ENCODE data around the gene RPS19BP1. TPM values are rescaled to one million over a fixed set of nuclear protein-coding genes. Genes with fewer than 3 reads are reported as not detected.

RPS19BP1 gene
- polyA plus RNA-seq, 12 donors: 33.3 to 76.7 (median 47.9) TPM; not detected in 1

DNA sequence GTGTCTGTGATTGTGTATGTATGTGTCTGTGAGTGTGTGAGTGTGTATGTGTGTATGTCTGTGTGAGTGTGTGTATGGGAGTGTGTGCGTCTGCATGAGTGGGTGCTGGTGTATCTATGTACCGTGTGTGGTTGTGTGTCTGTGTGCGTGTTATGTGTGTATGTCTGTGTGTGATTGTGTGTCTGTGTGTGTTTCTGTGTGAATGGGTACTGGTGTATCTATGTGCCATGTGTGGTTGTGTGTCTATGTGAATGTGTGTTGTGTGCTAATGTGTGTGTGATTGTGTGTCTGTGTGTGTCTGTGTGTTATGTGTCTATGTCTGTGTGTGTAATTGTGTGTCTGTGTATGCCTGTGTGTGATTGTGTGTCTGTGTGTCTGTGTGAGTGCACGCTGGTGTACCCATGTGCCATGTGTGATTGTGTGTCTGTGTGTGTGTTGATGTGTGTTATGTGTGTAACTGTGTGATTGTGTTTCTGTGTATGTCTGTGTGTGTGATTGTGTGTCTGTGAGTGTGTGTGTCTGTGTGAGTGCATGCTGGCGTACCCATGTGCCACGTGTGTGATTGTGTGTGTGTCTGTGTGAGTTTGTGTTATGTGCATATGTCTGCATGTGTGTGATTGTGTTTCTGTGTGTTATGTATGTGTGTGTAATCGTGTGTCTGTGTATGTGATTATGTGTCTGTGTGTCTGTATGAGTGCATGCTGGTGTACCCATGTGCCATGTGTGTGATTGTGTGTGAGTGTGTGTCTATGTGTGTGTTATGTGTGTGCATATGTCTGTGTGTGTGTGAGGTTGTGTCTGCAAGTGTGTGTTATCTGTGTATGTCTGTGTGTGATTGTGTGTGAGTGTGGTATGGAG, 31.3 kb upstream of the RPS19BP1 start:
- no peak for DNase-seq

DNA sequence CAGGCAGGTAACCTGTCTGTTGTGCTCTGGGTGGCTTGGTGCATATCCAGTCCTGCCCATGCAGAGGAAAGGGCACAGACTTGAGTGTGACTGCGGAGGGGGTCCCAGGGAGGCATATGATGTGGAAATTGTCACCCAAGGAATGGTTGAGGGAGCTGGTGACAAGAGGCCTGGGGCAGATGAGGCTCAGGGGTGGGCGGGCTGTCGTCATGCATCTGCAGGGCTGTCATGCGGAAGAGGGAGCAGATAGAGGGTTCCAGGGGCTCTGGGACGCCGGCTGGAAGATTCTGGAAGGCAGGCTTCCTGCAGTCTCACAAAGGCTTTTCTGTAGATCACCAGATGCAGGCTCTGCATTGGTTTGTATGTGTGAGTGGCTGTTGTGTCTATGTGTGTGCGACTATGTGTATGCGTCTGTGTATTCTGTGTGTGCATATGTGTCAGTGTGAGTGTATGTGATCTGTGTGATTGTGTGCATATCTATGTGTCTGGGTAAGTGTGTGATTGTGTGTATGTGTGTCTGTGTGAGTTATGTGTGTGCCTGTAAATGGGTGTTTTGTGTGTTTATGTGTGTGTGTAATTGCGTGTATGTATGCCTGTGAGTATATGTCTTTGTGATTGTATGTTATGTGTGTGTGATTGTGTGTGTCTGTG, 30.4 kb upstream of the RPS19BP1 start:
- DNase-seq: no peak

DNA sequence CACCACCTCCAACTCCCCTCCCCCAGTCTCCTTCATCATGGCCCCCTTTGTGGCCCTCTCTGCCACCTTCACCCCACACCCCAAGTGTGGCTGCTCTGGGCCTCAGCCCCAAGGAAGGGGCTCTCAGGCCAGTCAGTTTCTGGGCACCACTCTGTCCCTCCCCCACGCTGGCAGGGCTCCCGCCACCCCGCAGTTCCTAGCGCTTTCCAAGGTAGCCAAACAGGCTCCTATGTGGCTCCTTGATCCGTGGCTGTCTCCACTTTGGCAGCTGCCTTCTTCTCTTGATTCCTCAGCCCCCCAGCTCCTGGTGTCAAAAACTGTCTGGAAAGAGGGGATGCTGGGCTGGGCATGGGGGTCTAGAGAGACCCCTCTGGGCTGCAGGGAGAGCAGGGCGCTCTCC, 27.6 kb upstream of the RPS19BP1 start:
- DNase-seq: no peak

DNA sequence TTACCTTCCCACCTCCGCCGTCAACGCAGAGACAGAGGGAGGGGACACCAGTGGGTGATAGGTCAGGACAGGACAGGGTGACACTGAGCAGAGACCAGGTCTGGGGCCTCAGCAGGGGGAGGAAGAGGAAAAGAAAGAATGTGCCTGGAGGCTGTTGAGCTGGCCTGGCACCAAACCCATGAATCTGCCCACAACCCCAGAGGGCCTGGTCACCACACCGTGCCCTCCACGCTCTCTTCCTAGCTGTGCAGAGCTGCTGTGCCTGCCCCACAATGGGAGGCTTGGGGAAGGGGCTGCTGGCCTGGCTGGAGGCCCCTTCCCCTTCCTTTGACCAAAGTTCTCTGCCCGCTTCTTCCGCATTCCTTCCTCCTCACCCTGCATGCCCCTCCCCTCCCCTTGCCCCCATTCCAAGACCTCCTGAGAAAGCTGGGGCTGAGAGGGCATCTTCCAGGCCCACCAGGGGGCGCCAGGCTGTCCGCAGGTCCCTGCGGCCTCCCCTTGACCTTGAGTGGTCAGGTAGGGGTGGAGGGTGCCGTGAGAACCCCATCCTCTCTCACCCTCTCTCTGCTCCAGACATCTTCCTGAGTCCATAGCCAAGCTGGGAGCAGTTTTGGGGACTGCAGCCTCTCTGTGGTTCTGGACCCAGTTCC, 27.0 kb upstream of the RPS19BP1 start:
- no peak for DNase-seq

DNA sequence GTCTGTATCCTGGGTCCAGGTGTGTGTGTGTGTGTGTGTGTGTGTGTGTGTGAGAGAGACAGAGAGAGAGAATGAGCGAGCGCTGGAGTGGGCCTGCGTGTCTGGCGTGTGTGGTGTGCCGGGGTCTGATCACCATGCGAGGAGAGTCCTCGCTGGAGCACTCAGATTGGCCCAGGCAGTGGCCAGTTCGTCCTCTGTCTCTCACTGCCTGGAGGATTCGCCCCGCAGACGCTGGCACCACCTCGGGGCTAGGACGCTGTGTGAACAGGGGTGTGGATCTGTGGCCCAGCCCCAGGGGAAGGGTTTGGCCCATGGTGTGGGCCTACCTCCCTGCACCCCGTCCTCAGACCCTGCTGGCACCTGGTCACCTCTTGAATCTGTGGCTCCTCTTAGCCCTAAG, 26.4 kb upstream of the RPS19BP1 start:
- no peak for DNase-seq

DNA sequence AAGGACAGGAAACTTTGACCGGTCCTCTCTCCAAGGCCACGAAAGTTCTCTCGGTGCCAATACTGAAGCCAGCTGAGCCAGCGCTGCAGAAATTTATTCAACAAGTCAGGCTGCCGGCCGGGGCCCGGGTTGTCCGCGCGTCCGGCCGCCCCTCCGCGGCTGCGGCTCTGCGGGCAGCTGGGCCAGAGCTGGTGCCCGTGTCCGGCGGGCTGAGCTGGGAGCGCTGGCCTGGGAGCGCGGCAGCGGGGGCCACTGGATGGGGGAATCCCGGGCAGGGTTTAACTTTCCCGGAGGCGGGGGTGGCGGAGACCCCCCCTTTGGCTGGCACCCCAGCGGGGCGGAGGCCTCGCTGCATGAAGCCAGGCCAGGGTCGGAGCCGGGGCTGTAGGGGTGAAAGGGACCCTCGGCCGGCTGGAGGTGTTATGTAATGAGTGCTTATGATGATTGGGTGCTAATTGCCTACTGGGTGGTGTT, 25.7 kb upstream of the RPS19BP1 start:
- no peak for DNase-seq

DNA sequence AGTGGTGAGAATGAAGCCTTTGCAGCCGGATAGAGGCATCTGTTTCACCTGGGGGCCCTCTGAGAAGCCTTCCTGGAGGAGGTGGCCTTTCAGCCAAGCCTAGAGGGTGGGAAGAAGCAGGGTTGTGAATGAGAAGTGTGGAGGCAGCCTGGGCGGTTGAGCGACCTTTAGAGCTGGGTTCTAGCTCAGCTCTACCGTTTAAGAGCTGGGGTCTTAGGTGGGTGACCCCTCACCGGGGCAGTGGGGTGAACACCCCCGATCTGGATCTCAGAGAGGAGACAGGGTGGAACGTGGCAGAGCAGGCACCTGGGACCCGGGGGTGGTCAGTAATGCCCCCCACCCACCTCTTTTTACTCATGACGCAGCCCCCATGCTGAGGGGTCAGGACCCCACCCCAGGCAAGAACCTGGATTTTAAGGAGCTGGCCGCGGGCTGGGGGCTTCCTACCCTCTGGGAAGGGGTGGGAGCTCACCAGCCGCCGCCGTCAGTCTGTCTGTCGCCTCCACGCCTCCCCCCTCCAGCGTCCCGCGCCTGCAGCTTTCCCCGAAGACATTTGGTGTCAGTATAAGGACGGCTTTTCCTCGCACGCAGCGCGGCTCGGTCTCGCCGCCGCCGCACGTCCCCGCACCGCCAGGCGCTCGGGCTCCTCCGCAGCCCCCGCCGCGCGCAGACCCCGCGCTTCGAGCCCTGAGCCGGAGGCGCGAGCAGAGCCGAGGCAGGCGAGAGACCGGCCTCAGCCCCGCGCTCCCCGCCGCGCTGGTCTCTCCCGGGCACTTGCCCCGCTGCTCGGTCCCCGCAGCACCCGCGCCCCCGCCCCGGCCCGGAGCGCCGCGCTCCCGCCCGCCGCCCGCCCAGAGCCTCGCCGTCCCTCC, 24.7 kb upstream of the RPS19BP1 start:
- DNase-seq: no peak

DNA sequence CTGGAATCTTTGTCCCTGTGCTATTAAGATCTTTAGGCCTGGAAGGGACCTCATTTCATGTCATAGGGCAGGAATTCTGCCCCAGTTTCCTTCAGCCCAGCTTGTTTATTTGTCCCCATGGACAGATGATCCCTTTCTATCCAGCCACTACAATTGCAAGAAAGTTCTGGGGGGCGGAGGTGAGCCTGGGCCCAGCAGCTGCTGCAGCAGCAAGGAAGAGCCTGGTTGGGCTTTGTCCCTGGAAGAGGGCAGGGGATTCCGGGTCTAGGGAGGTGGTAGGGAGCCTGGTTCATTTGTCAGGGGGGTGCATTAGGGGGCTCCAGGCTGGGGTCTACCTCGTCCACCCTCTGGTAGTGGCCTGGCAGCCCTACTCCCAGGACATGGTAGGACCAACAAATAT, 21.6 kb upstream of the RPS19BP1 start:
- no peak for DNase-seq

DNA sequence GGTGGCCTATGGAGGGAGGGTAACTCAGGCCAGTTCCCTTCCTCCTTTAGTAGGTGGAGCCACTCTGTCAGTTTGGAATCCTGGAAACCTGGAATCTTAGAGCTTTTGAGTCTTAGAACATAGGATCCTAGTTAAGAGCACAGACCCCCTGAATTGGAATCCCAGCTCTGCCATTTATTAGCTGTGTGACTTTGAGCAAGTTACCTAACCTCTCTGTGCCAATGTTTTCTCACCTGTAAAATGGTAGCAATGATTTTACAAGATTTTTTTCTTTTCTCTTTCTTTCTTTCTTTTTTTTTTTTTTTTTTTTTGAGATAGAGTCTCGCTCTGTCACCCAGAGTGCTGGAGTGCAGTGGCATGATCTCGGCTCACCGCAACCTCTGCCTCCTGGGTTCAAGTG, 20.9 kb upstream of the RPS19BP1 start:
- DNase-seq: no peak

DNA sequence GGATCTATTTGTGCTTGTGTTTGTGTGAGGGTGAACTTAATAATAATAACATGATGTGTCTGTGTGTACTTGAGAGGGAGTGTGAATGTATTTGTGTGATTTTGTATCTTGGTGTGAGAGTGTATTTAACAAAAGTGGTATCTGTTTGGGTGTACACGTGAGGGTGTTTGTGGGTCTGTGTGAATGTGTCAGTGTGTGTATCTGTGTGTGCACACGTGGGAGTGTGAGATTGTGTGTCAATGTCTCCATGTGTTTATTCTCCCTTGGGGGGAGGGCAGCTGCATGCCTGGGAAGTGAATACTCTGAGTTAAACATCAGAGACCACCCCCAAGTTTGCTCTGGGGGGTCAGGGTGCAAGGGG, 15.0 kb upstream of the RPS19BP1 start:
- DNase-seq: no peak

DNA sequence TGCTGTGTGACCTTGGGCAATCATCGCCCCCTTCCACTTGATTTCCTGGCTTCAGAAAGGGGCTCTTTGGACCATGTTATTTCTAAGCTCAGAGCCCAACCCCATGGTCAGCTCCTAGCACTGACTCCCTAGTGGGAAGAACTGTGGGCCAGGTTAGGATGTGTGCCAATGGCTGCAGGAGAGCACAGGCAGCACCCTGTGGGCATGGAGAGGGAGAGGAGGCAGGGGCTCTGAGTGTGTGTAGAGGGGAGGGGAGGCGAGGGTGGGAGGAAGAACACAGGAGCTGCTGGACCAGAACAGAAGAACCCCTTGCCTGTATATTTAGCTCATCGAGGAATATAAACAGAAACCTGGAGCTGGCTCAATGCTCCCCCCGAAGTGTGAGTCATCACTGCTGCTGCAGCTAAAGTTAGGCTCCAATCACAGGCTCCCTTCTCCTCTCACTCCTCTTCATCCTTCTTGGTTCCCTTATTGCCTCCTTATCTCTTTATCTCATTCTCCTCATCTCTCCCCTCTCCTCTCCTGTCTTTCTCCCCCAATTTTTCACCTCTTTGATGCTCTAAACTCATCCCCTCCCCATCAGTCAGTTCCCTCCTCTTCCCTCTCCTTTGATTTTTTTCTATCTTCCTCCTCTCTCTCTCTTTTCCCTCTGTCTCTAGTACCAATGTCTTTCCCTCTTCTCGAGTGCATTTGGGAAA, 14.5 kb upstream of the RPS19BP1 start:
- DNase-seq: no peak

DNA sequence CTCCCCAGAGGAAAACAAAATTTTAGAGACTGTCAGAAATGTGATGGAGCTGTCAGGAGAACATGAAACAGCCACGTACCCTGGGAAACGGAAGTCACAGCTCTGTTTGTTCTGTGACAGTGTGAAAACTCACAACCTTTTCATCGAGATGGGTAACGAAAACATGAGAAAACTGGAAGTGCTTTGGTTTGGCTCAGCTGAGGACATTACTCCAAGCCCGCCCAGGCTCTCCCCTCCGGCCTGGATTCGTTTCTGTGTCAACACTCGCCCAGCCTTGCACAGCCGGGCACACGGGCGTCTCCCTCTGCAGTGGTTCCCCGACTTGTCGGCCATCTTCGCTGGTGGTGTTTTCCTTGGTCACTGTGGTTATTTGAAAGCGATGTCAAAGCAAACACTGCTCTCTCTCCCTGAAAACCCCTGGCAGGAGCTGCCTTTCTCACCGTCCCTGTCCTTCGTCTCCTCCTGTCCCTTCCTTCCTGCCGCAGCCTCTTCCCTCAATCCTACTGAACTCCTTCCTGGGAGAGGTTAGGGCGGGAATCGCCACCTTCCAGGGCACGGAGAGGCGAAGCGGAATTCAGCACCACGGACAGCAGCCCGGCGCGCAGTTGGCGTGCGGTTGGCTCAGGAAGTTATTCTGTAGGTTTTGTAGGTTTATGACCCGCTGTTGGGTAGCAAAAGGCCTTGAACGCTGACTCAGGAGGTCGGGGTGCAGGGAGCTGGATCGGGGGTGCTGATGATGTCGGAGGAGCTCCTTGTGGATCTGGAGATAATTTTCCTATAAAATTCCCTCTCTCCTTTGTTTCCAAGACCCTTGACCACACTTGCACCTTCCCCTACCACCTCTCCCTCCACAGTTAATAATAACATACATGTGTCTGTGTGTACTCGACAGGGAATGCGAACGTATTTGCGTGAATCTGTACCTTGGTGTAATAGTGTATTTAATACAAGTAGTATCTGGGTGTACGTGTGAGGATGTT, 13.1 kb upstream of the RPS19BP1 start:
- peak; percentile 69 for DNase-seq

DNA sequence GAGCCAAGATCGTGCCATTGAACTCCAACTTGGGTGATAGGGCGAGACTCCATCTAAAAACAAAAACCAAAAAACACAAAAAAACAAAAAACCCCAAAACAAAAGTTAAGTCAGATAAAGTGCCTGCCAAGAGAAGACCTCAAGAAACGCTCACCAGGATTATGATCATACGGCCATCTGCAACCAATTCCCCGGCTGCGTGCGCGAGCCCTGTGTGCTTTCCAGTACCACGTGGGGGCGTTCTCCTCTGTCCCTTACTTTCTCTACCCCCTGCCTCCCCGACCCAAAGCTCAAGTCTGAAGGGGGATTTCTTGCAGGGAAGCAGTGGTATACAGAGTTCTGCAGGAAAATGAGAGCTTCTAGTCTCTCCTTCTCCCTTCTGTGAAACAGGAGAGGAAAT, 10.5 kb upstream of the RPS19BP1 start:
- DNase-seq: no peak

DNA sequence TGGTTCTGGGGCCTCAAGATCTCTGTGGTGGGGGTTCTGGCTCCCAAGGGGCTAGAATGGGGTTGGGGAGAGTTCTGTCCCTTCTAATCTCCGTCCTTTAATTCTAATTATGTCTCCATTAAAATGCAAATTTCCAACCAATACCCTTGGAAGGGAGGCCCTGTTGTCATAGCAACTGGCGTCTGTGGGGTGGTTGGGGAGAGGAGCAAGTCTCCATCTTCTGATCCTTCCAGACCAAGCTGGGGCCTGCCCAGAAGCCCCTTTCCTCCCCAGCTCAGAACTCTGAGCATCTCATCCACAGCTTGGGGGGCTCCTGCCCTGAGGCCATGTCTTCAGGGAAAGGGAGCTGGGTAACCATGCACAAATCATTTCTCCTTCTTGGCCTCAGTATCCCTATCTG, 5.4 kb upstream of the RPS19BP1 start:
- no peak for DNase-seq

DNA sequence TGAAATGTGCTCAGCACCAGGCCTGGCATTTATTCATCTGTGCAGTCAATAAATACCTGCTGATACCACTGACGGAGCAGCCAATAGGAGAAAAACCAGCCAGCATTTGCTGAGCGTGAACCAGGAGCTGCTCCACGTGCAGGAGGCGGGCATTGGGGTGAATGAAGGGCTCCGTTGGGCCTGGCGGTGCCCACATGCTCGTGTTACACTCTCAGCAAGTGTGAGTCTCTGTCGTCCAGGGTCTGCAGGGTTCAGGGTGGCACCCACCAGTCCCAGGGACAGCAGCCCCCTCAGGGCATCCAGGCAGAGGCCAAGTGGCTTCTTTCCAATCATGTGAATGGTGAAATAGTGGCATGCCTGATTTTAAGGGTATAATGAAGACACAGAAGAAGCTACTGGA, 4.2 kb upstream of the RPS19BP1 start:
- no peak for DNase-seq

DNA sequence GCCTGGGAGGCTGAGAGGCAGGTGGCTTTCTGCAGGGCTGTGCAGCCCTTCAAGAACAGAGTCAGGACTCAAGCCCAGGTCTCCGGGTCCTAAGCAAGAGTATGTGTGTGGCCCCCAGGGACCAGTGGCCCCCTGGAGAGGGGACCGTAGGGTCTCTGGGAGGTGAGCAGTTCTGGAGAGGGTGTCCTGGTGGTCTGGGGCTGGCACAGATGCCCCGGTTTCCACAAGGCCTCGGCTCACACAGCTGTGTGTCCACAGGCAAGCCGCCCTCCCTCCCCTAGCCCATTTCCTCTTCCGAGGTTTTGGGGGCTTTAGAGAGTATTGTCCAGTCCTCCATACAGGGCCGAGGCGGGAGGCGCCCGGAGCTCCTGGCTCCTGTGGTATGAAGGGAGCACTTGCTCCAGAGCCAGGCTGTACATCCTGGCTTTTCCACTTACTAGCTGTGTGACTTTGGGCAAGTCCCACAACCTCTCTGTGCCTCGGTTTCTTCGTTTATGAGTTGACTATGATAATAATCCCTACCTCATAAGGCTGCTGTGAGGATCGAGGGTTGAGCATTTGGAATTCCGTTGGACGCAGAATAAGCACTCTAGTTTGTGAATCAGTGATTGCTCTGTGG, 3.4 kb upstream of the RPS19BP1 start:
- DNase-seq: no peak

DNA sequence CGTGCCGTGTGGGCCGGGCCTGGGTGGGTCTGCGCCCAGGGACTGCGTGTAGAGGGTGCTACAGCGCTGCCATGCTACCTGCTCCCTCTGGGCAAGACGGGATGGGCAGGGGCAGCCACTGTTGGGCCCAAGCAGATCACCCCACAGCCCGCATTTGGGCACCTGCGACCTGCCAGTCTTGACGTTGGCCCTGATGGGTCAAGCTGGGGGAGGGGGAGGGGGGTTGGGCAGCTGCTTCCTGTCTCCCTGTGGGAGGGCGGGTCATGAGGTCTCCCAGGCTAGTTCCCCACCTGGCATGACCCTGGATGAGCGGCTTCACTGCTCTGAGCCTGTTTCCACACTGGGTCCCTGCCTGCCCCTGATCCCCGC, 2.8 kb upstream of the RPS19BP1 start:
- no peak for DNase-seq

DNA sequence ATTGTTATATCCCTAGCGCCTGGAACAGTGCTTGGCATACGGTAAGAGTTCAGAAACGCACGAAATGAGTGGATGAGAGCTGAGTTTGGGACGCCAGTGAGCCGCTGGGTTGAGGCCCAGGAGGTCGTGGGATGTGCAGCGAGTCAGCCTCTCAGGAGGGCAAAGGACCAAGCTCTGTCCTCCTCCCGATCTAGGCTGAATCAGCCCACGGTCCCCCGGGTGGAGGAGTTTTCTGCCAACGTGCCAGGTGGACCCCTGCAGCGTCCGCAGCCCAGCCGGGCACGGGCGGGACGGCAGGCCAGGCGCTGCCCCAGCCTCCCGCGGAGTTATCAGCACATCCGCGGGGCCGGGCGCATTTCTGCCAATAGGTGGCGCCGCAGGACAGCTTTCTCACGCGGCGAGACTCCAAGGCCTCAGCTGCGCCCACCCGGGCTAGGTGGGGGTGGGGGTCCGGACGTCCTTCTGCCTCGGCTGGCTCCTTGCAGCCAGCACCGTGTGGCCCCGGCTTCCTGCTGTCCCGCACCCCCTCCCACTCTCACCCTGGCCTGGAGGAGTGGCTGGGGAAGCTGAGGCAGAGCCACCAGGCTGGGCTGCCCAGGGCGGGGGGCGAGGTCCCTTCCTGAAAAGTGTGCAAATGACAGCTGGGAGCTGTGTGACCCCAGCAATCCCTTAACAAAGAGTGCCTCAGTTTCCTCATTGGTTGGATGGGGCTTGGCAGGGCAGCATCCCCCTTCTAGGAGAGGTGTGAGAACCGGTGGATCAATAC, 2.2 kb upstream of the RPS19BP1 start:
- DNase-seq: peak; percentile 82

DNA sequence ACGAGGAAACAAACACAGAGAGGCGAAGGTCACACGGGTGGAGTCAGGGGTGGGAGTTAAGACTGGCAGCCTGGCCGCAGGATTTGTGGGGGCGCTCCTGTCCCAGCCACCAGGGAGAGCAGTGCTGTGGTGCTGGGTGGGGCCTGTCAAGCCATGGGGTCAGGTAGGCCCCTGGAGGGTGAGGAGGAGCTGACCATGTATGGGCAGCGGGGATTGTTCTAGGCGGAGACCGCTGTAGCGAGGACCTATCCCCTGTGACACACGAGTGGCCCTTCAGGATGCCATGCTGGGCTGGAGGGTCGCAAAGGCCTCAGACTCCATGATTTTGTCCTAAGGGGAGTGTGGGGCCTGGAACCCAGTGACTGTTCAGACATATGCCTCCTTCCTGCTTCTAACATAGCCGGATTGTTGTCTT, 1.6 kb upstream of the RPS19BP1 start:
- no peak for DNase-seq

Measured in muscle of arm (tissue), 12 donors.